ENCODE results near the gene SPAG5.
A peak's percentile ranks its signal among the peaks of the same experiment; 100 is the strongest.

The SPAG5 gene

DNA sequence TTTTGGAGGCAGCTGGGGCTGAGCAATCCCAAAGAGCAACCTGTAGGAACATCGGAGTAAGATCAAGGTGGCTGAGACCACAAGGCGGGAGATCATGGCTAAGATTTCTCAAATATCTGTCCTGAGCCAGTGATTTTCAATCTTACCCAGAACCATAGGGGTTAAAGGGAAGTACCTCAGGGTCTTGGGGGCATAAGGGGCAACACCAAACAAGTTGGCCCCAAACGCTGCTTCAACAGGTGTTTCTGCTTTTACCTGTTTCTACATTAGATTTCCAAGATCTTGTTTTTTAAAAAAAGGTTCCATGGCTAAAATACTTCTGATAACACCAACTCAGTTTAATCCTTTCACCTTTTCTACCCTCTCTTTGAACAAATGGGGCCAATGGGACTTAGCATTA, 43.8 kb downstream of the SPAG5 start:
- no peak for DNase-seq (ENCODE audit: low read depth)
- TF ChIP-seq, protein P1, sequence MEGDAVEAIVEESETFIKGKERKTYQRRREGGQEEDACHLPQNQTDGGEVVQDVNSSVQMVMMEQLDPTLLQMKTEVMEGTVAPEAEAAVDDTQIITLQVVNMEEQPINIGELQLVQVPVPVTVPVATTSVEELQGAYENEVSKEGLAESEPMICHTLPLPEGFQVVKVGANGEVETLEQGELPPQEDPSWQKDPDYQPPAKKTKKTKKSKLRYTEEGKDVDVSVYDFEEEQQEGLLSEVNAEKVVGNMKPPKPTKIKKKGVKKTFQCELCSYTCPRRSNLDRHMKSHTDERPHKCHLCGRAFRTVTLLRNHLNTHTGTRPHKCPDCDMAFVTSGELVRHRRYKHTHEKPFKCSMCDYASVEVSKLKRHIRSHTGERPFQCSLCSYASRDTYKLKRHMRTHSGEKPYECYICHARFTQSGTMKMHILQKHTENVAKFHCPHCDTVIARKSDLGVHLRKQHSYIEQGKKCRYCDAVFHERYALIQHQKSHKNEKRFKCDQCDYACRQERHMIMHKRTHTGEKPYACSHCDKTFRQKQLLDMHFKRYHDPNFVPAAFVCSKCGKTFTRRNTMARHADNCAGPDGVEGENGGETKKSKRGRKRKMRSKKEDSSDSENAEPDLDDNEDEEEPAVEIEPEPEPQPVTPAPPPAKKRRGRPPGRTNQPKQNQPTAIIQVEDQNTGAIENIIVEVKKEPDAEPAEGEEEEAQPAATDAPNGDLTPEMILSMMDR (IDR thresholded peaks at IDR 0.05; ENCODE audit: low read depth, low read length, missing control alignments) = no peak
- no peak overlapping the region for H3K4me3 ChIP-seq (ENCODE audit: low read depth, low read length)

DNA sequence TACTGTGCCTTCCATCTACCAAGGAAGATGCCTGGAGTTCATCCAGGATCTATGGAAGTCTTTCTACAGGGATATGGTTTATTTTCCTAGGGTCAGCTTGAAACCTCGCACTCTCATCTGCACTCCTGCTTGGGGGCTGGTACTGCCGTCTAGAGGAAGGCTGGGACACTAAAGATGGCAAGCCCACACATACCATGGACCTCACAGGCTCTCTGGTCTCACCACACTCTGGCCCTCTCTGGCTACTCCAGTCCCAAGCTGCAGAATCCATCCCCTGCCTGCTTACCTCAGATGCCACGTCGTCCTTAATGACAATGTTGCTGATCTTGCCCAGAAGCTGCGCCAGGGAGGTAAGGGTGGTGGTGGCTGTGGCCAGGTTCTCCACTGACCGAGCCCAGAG, 44.3 kb downstream of the SPAG5 start:
- H3K4me3 ChIP-seq (ENCODE audit: low read depth, low read length) = no peak overlapping the region
- TF ChIP-seq, protein P1 (IDR thresholded peaks at IDR 0.05; ENCODE audit: low read depth, low read length, missing control alignments) = peak; percentile 52
- no peak for DNase-seq (ENCODE audit: low read depth)

DNA sequence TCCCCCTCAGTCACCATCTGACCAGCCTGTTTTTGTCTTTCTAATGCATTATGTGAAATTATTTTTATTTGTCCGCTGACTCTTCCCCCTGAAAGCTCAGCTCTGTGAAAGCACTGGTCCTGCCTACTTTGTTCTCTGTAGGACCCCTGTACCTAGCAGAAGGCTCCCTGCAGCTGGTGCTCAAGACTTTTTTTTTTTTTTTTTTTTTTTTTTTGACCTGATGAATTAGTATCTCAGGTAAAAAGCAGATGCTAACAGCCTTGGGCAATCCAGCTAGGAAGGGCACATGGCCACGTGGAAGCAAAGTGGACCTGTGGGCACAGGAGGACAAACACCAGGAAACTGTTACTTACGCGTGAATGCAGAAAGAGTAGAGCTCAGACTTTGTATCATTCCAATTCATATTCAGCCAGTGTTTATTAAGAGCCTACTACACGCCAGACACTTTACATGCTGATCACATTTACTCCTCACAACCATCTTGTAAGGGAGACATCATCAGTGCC, 45.8 kb downstream of the SPAG5 start:
- no peak for DNase-seq (ENCODE audit: low read depth)
- no peak overlapping the region for H3K4me3 ChIP-seq (ENCODE audit: low read depth, low read length)
- TF ChIP-seq, protein P1 (IDR thresholded peaks at IDR 0.05; ENCODE audit: low read depth, low read length, missing control alignments) = no peak

DNA sequence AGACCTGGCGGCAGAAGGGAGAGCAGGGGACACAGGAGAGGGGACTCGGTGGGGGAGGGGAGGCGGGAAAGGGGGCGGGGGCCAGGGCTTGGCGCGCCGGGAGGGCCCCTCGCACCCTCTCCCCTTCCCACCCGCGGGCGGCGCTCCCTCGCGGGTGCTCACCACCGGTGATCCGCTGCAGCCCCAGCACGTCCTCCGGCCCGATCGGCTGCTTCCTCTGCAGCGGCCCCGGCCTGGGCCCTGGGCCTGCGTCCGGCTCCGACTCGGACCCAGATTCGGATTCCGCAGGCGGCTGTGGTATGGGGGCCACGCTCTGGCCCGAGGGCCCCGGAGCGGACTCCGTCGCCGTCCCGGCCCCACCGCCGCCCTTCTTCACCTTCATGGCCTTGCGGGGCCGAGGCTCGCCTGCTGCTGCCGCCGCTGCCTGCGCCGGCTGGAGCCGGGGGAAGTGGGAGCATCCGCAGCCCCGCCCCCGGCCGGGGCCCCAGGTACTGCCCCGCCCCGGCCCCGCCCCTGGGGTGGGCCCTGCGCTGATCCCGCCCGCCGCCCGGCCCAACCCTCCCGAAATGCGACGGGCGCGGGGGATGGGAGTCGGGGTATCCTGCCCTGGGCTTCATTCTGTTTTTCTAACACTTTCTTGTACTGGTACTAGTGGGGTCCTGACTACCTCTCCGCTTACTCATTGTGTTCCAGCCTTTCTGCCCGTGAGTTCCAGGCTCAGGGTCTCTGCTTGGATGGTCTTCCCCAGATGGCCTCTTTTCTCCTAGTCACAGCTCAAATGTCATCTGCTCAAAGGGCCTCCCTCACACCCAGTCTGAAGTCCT, 46.4 kb downstream of the SPAG5 start, which contains the start of gene UNC119:
Gene UNC119 (minus strand): TSS at position 449 of the 824 bp plus-strand sequence. CDS start 67 bp downstream, at position 382.
- TF ChIP-seq, protein P1 (IDR thresholded peaks at IDR 0.05; ENCODE audit: low read depth, low read length, missing control alignments) = no peak
- DNase-seq (ENCODE audit: low read depth) = no peak
- peak within 1 kb of the TSS; percentile 82 for H3K4me3 ChIP-seq (ENCODE audit: low read depth, low read length)

DNA sequence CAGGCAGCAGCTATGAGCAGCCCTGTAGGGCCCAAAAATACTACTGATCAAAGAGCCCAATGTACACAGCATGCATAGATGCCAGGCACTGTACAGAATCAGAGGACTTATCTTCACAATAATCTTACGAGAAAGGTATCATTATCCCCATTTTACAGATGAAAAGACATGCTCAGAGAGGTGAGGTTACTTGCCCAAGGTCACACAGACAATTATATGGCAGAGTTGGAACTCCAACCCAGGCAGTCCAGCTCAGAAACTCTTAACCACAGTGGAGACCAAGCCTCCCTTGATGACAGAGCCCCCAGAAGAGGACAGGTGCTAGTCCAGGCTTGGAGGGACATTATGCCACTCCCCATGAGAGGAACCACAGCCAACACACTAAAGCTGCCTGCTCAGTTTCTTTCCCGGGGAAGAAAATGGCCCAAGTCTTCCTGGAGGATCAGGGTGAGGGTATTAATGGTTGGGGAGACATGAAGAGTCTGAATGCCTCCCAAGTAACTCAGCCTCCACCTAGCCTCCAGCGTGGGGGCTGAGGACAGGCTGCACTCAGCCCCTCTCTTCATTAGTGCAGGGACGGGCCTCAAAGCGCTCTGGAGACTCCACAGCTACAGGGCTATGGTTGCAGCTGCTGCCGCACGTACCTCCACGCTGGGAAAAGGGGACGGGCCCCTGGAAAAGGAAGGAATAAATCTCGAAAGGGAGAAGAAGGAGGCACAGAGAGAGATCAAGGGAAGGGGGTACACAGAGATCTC, 47.2 kb downstream of the SPAG5 start:
- no peak for DNase-seq (ENCODE audit: low read depth)
- H3K4me3 ChIP-seq (ENCODE audit: low read depth, low read length) = peak overlapping the region; percentile 82
- TF ChIP-seq, protein P1 (IDR thresholded peaks at IDR 0.05; ENCODE audit: low read depth, low read length, missing control alignments) = no peak

DNA sequence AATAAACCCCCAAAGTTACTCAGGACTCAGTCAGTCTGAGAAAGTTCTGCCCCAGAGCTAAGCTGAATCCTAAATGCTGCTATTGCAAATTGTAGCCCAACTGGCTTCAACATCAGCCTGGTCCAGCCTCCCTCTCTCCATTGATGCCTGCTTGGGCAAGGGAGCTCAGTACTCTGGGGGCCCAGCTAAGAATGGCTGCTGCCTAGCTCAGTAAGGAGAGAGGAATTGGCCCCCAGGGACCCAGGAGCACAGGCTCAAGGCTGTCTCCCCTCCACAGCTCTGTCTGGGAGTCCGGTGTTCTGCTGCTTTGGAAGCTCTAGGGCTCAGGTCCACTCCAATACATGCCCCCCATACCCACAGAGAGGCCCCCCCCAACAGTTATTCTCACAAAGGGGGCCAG, 48.0 kb downstream of the SPAG5 start:
- peak overlapping the region; percentile 82 for H3K4me3 ChIP-seq (ENCODE audit: low read depth, low read length)
- TF ChIP-seq, protein P1 (IDR thresholded peaks at IDR 0.05; ENCODE audit: low read depth, low read length, missing control alignments) = no peak
- no peak for DNase-seq (ENCODE audit: low read depth)
